Measurements from ENCODE around the gene PPP1R12C.

Gene PPP1R12C

DNA sequence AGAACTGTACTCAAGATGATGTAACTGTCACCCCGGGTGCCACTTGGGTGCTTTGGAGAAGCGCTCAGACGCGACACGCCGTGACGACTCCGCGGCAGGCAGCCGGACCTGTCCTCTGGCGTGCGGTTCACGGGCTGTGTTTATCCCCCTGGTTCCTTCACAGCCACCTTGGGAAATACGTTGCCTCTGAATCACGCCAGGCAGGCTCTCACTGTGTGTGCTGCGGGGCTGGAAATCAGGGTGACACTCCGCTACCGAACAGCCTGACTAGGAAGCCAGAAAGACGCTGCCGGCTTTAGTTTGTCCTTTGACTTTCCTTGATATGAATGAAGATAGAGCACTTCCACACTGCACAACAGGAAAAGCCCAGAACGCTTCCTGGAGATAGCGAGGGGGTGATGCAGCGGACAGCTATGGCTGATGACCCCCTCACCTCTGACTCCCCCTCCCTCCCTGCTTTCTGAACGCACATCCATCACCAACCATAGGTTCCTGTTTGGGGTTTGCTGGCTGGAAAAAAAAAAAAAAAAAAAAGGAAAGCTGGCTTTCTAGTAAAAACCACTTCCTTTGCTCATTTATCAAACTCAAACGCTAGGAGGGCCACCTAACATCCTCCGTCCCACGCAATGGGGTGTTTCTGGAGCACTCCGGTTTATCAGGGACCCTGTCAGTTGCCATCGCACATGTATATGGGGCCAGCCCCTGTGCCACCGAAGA lies 75.7 kb downstream of the PPP1R12C start:
- DNase-seq, result no peak

DNA sequence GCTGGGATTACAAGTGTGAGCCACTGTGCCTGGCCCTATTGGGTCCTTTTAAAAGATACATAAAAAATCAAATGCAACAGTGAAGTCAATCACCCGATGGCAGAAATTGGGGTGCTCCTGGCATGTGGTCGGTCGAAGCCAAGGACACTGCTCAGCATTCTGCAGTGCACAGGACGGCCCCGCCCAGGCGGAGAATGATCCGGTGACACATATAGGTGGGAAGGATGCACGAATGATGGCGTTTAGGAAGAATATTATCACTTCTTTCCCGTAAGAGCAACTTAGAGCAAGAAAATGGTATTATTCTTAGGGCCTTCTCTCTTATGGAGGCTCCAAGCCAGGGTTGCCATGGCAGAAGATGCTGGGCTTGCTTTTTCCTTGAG lies 76.2 kb downstream of the PPP1R12C start:
- DNase-seq, result no peak
